ENCODE data around the gene SSR3. TPM values are rescaled to one million over a fixed set of nuclear protein-coding genes. Genes with fewer than 3 reads are reported as not detected.

SSR3 gene
- total RNA-seq, 5 donors from 2014 or later (not counting 1 experiment from before 2014, with no cell fraction given) = 68.0 to 112 (median 92.0) TPM

- ATAC-seq (replicated peaks in 1 of 4) = no peak
- WGBS (ENCODE audit: insufficient coverage) = no CpG with 5 or more reads among the region's 1 CpG
Observed at GRCh38 chr3:156587760-156588069, 32.8 kb upstream of the SSR3 start.

GRCh38 chr3:156586905-156587759 lies 32.2 kb upstream of the SSR3 start:
- no CpG with 5 or more reads among the region's 5 CpGs for WGBS (ENCODE audit: insufficient coverage)
- ATAC-seq (replicated peaks in 1 of 4) = no peak
- Histone ChIP-seq H3K9me3 (no peaks in the 10 kb centered on the region), H3K27me3 (replicated peaks in 1 of 2; ENCODE audit: control insufficient read depth in 2 of 2, extremely low read depth in 1 of 2, insufficient read depth in 2 of 2, low read length in 1 of 2) (no peaks in the 10 kb centered on the region), H3K36me3 (ENCODE audit: control insufficient read depth in 2 of 2, extremely low read depth in 1 of 2, insufficient read depth in 1 of 2, low read length in 1 of 2) (no peaks in the 10 kb centered on the region), H3K4me3 (ENCODE audit: control insufficient read depth in 1 of 2, extremely low read depth in 1 of 2, low read length in 1 of 2) (no peak overlapping the region), H3K27ac (ENCODE audit: low read length) (no peak overlapping the region), H3K4me1 (ENCODE audit: control insufficient read depth in 1 of 2, extremely low read depth in 1 of 2, insufficient read depth in 2 of 2, low read length in 2 of 2) (no peaks in the 10 kb centered on the region)
- ChIA-PET POLR2A (no interaction called here), CTCF (interaction anchor here in 1 of 2 donors (0.6 kb wide), 1 partner anchor 62 kb away, joined by 4 read pairs; no protein-coding TSS in a partner anchor)
- Mint-ChIP-seq H3K4me3 (no peak overlapping the region), H3K9me3 (no peaks in the 10 kb centered on the region), H3K27me3 (peaks cover 3 to 7% of the 10 kb centered on the region in 2 donors), H3K4me1 (peaks cover 0 to 6% (median 4%) of the 10 kb centered on the region in 3 donors), H3K36me3 (no peaks in the 10 kb centered on the region), H3K27ac (no peak overlapping the region)
- no peak for DNase-seq

More at GRCh38 chr3:156587760-156588069, 32.8 kb upstream of the SSR3 start:
- Histone ChIP-seq H3K27ac (ENCODE audit: low read length) (no peak overlapping the region), H3K9me3 (no peaks in the 10 kb centered on the region), H3K27me3 (replicated peaks in 1 of 2; ENCODE audit: control insufficient read depth in 2 of 2, extremely low read depth in 1 of 2, insufficient read depth in 2 of 2, low read length in 1 of 2) (no peaks in the 10 kb centered on the region), H3K36me3 (ENCODE audit: control insufficient read depth in 2 of 2, extremely low read depth in 1 of 2, insufficient read depth in 1 of 2, low read length in 1 of 2) (no peaks in the 10 kb centered on the region), H3K4me1 (ENCODE audit: control insufficient read depth in 1 of 2, extremely low read depth in 1 of 2, insufficient read depth in 2 of 2, low read length in 2 of 2) (no peaks in the 10 kb centered on the region), H3K4me3 (ENCODE audit: control insufficient read depth in 1 of 2, extremely low read depth in 1 of 2, low read length in 1 of 2) (no peak overlapping the region)
- Mint-ChIP-seq H3K27me3 (peaks cover 3 to 7% of the 10 kb centered on the region in 2 donors), H3K4me3 (no peak overlapping the region), H3K9me3 (no peaks in the 10 kb centered on the region), H3K27ac (no peak overlapping the region), H3K36me3 (no peaks in the 10 kb centered on the region), H3K4me1 (peaks cover 0 to 6% (median 4%) of the 10 kb centered on the region in 3 donors)
- ChIA-PET POLR2A (interaction anchor here in 1 of 2 donors (0.7 kb wide), 1 partner anchor 13 kb away, joined by 4 read pairs; no protein-coding TSS in a partner anchor), CTCF (interaction anchor here (0.6 to 0.7 kb wide), 3 partner anchors 63 to 617 kb away, joined by 3 to 4 read pairs (median 3); no protein-coding TSS in a partner anchor)
- no peak for DNase-seq

- Histone ChIP-seq H3K4me1 (ENCODE audit: control insufficient read depth in 1 of 2, extremely low read depth in 1 of 2, insufficient read depth in 2 of 2, low read length in 2 of 2) (no peaks in the 10 kb centered on the region), H3K27ac (ENCODE audit: low read length) (no peak overlapping the region), H3K36me3 (ENCODE audit: control insufficient read depth in 2 of 2, extremely low read depth in 1 of 2, insufficient read depth in 1 of 2, low read length in 1 of 2) (no peaks in the 10 kb centered on the region), H3K9me3 (no peaks in the 10 kb centered on the region), H3K27me3 (replicated peaks in 1 of 2; ENCODE audit: control insufficient read depth in 2 of 2, extremely low read depth in 1 of 2, insufficient read depth in 2 of 2, low read length in 1 of 2) (no peaks in the 10 kb centered on the region), H3K4me3 (ENCODE audit: control insufficient read depth in 1 of 2, extremely low read depth in 1 of 2, low read length in 1 of 2) (no peak overlapping the region)
- ChIA-PET POLR2A (no interaction called here), CTCF (no interaction called here)
- no peak for DNase-seq
- Mint-ChIP-seq H3K9me3 (no peaks in the 10 kb centered on the region), H3K27me3 (peaks cover 3% of the 10 kb centered on the region in 2 donors), H3K36me3 (no peaks in the 10 kb centered on the region), H3K27ac (no peak overlapping the region), H3K4me1 (peaks cover 0 to 6% (median 4%) of the 10 kb centered on the region in 3 donors), H3K4me3 (no peak overlapping the region)
- ATAC-seq (replicated peaks in 1 of 4) = no peak
Observed at GRCh38 chr3:156583469-156583868, 28.6 kb upstream of the SSR3 start.

GRCh38 chr3:156582532-156583183 lies 27.7 kb upstream of the SSR3 start:
- H3K9me3 Mint-ChIP-seq = no peaks in the 10 kb centered on the region
- H3K9me3 ChIP-seq = no peaks in the 10 kb centered on the region
- H3K36me3 Mint-ChIP-seq = no peaks in the 10 kb centered on the region
- DNase-seq (no peak), ATAC-seq (replicated peaks in 1 of 4) (no peak)
- no peak overlapping the region for H3K27ac Mint-ChIP-seq
- H3K4me3 Mint-ChIP-seq = no peak overlapping the region
- H3K4me3 ChIP-seq (ENCODE audit: control insufficient read depth in 1 of 2, extremely low read depth in 1 of 2, low read length in 1 of 2) = no peak overlapping the region
- H3K27ac ChIP-seq (ENCODE audit: low read length) = no peak overlapping the region
- H3K36me3 ChIP-seq (ENCODE audit: control insufficient read depth in 2 of 2, extremely low read depth in 1 of 2, insufficient read depth in 1 of 2, low read length in 1 of 2) = no peaks in the 10 kb centered on the region
- 80% methylated on average over 2 of the region's 4 CpGs for WGBS (ENCODE audit: insufficient coverage)
- peaks cover 3% of the 10 kb centered on the region in 2 donors for H3K27me3 Mint-ChIP-seq
- H3K27me3 ChIP-seq (replicated peaks in 1 of 2; ENCODE audit: control insufficient read depth in 2 of 2, extremely low read depth in 1 of 2, insufficient read depth in 2 of 2, low read length in 1 of 2) = no peaks in the 10 kb centered on the region
- H3K4me1 ChIP-seq (ENCODE audit: control insufficient read depth in 1 of 2, extremely low read depth in 1 of 2, insufficient read depth in 2 of 2, low read length in 2 of 2) = no peaks in the 10 kb centered on the region
- POLR2A ChIA-PET = no interaction called here
- CTCF ChIA-PET = interaction anchor here in 1 of 2 donors (0.5 to 0.6 kb wide), 2 partner anchors 476 to 710 kb away, joined by 3 to 5 read pairs; no protein-coding TSS in a partner anchor
- peaks cover 0 to 6% (median 4%) of the 10 kb centered on the region in 3 donors for H3K4me1 Mint-ChIP-seq

GRCh38 chr3:156581954-156582353 lies 27.0 kb upstream of the SSR3 start:
- ATAC-seq (replicated peaks in 1 of 4) (no peak), DNase-seq (no peak)
- no peaks in the 10 kb centered on the region for H3K9me3 Mint-ChIP-seq
- peaks cover 3% of the 10 kb centered on the region in 2 donors for H3K27me3 Mint-ChIP-seq
- H3K27ac Mint-ChIP-seq = no peak overlapping the region
- Histone ChIP-seq H3K27me3 (replicated peaks in 1 of 2; ENCODE audit: control insufficient read depth in 2 of 2, extremely low read depth in 1 of 2, insufficient read depth in 2 of 2, low read length in 1 of 2) (no peaks in the 10 kb centered on the region), H3K27ac (ENCODE audit: low read length) (no peak overlapping the region), H3K4me3 (ENCODE audit: control insufficient read depth in 1 of 2, extremely low read depth in 1 of 2, low read length in 1 of 2) (no peak overlapping the region), H3K4me1 (ENCODE audit: control insufficient read depth in 1 of 2, extremely low read depth in 1 of 2, insufficient read depth in 2 of 2, low read length in 2 of 2) (no peaks in the 10 kb centered on the region), H3K36me3 (ENCODE audit: control insufficient read depth in 2 of 2, extremely low read depth in 1 of 2, insufficient read depth in 1 of 2, low read length in 1 of 2) (no peaks in the 10 kb centered on the region), H3K9me3 (no peaks in the 10 kb centered on the region)
- POLR2A ChIA-PET = no interaction called here
- H3K4me3 Mint-ChIP-seq = no peak overlapping the region
- no peaks in the 10 kb centered on the region for H3K36me3 Mint-ChIP-seq
- peaks cover 0 to 6% (median 4%) of the 10 kb centered on the region in 3 donors for H3K4me1 Mint-ChIP-seq
- CTCF ChIA-PET = no interaction called here

GRCh38 chr3:156581033-156581432 lies 26.1 kb upstream of the SSR3 start:
- no peak overlapping the region for H3K4me3 ChIP-seq (ENCODE audit: control insufficient read depth in 1 of 2, extremely low read depth in 1 of 2, low read length in 1 of 2)
- Mint-ChIP-seq H3K27me3 (peaks cover 8 to 10% of the 10 kb centered on the region in 2 donors), H3K27ac (no peak overlapping the region), H3K36me3 (no peaks in the 10 kb centered on the region), H3K9me3 (no peaks in the 10 kb centered on the region), H3K4me1 (peaks cover 0 to 6% (median 4%) of the 10 kb centered on the region in 3 donors), H3K4me3 (no peak overlapping the region)
- no peaks in the 10 kb centered on the region for H3K9me3 ChIP-seq
- no peaks in the 10 kb centered on the region for H3K36me3 ChIP-seq (ENCODE audit: control insufficient read depth in 2 of 2, extremely low read depth in 1 of 2, insufficient read depth in 1 of 2, low read length in 1 of 2)
- ATAC-seq (replicated peaks in 1 of 4) = no peak
- CTCF ChIA-PET = no interaction called here
- no peaks in the 10 kb centered on the region for H3K27me3 ChIP-seq (replicated peaks in 1 of 2; ENCODE audit: control insufficient read depth in 2 of 2, extremely low read depth in 1 of 2, insufficient read depth in 2 of 2, low read length in 1 of 2)
- no peak overlapping the region for H3K27ac ChIP-seq (ENCODE audit: low read length)
- no peak for DNase-seq
- no peaks in the 10 kb centered on the region for H3K4me1 ChIP-seq (ENCODE audit: control insufficient read depth in 1 of 2, extremely low read depth in 1 of 2, insufficient read depth in 2 of 2, low read length in 2 of 2)
- POLR2A ChIA-PET = no interaction called here
- 100% methylated on average over 1 of the region's 4 CpGs for WGBS (ENCODE audit: insufficient coverage)

All from T-cell (primary cell).